Activated CD4-positive, CD25-positive, alpha-beta regulatory T cell treated with anti-CD3 and anti-CD28 coated beads, Interleukin-2, amount 50 U/mL, for 24 hours (primary cell): Measurements from ENCODE around the gene CUX1.
"Not testable (repeated sequence)": the region's sequence is repeated elsewhere in the genome, so short reads cannot be mapped to it uniquely, and the experiment has no call there.

ENCODE experiments used
- ATAC-seq, 2 donors: fragments of 150-1000 bp; cut with Tn5 transposase; one replicate each; pipeline ENCODE4 v1.10.0; 2021; ENCODE audit warnings: mild to moderate bottlenecking in 1 of 2, moderate library complexity in 1 of 2

The CUX1 gene

GRCh38 chr7:101856473-101857357 lies 39.3 kb downstream of the CUX1 start:
- peak; percentile 92 to 95 for ATAC-seq

GRCh38 chr7:101857358-101857811 lies 40.0 kb downstream of the CUX1 start:
- peak; percentile 8 to 22 for ATAC-seq

- ATAC-seq, result no peak
These were observed 41.3 kb downstream of the CUX1 start for GRCh38 chr7:101858437-101859385.

- ATAC-seq, result no peak
These were observed 42.1 kb downstream of the CUX1 start for GRCh38 chr7:101859411-101860106.

GRCh38 chr7:101860316-101861217 lies 43.1 kb downstream of the CUX1 start:
- ATAC-seq, result no peak

- no peak for ATAC-seq
These were observed 43.9 kb downstream of the CUX1 start for GRCh38 chr7:101861218-101861775.

GRCh38 chr7:101862280-101863220 lies 45.1 kb downstream of the CUX1 start:
- no peak for ATAC-seq

- no peak for ATAC-seq
These were observed 46.2 kb downstream of the CUX1 start for GRCh38 chr7:101863598-101863997.

- ATAC-seq, result no peak
These were observed 46.6 kb downstream of the CUX1 start for GRCh38 chr7:101864039-101864438.

- ATAC-seq, result no peak
These were observed 47.6 kb downstream of the CUX1 start for GRCh38 chr7:101865031-101865430.

- no peak for ATAC-seq
These were observed 48.0 kb downstream of the CUX1 start for GRCh38 chr7:101865455-101865854.

- no peak for ATAC-seq
These were observed 48.9 kb downstream of the CUX1 start for GRCh38 chr7:101866328-101866727.

- ATAC-seq, result no peak
These were observed 49.8 kb downstream of the CUX1 start for GRCh38 chr7:101867265-101867664.

- not testable (repeated sequence) for ATAC-seq
These were observed 50.3 kb downstream of the CUX1 start for GRCh38 chr7:101867681-101868080.

GRCh38 chr7:101868191-101868950 lies 50.9 kb downstream of the CUX1 start:
- no peak for ATAC-seq

GRCh38 chr7:101869026-101869900 lies 51.8 kb downstream of the CUX1 start:
- ATAC-seq, result no peak

- ATAC-seq, result no peak
These were observed 52.5 kb downstream of the CUX1 start for GRCh38 chr7:101869901-101870290.

- no peak for ATAC-seq
These were observed 53.1 kb downstream of the CUX1 start for GRCh38 chr7:101870361-101871062.
